Measurements from ENCODE around the gene ALOXE3.

The ALOXE3 gene

GRCh38 chr17:8117980-8118768 is at the start of gene ALOXE3:
ALOXE3 (minus strand) TSS chr17:8118514; CDS start chr17:8117990, 524 bp downstream.
- in situ Hi-C loops (cut with HindIII; ENCODE audit: low pct_unique_long_range_greater_than_20kb, low sequenced_read_pairs), result no loop called here
- TF ChIP-seq JUND (IDR thresholded peaks at IDR 0.05; ENCODE audit: low read depth), result 0 out of 2 replicates have a peak, but pooled peaks have one; percentile 8
- DNase-seq (ENCODE audit: low read depth in 1 of 2, low spot score in 1 of 2), result peak; percentile 79 to 84

GRCh38 chr17:8167526-8167925 is 49.2 kb upstream of the ALOXE3 start:
- no peak for TF ChIP-seq JUND (IDR thresholded peaks at IDR 0.05; ENCODE audit: low read depth)
- no peak for DNase-seq (ENCODE audit: low read depth in 1 of 2, low spot score in 1 of 2)
- in situ Hi-C loops (cut with HindIII; ENCODE audit: low pct_unique_long_range_greater_than_20kb, low sequenced_read_pairs), result no loop called here

- in situ Hi-C loops (cut with HindIII; ENCODE audit: low pct_unique_long_range_greater_than_20kb, low sequenced_read_pairs), result no loop called here
- DNase-seq (ENCODE audit: low read depth in 1 of 2, low spot score in 1 of 2), result no peak
- TF ChIP-seq JUND (IDR thresholded peaks at IDR 0.05; ENCODE audit: low read depth), result no peak
Measured at GRCh38 chr17:8166731-8167130, 48.4 kb upstream of the ALOXE3 start.

GRCh38 chr17:8164815-8165131 is 46.5 kb upstream of the ALOXE3 start:
- TF ChIP-seq JUND (IDR thresholded peaks at IDR 0.05; ENCODE audit: low read depth), result no peak
- in situ Hi-C loops (cut with HindIII; ENCODE audit: low pct_unique_long_range_greater_than_20kb, low sequenced_read_pairs), result no loop called here
- no peak for DNase-seq (ENCODE audit: low read depth in 1 of 2, low spot score in 1 of 2)

DNA sequence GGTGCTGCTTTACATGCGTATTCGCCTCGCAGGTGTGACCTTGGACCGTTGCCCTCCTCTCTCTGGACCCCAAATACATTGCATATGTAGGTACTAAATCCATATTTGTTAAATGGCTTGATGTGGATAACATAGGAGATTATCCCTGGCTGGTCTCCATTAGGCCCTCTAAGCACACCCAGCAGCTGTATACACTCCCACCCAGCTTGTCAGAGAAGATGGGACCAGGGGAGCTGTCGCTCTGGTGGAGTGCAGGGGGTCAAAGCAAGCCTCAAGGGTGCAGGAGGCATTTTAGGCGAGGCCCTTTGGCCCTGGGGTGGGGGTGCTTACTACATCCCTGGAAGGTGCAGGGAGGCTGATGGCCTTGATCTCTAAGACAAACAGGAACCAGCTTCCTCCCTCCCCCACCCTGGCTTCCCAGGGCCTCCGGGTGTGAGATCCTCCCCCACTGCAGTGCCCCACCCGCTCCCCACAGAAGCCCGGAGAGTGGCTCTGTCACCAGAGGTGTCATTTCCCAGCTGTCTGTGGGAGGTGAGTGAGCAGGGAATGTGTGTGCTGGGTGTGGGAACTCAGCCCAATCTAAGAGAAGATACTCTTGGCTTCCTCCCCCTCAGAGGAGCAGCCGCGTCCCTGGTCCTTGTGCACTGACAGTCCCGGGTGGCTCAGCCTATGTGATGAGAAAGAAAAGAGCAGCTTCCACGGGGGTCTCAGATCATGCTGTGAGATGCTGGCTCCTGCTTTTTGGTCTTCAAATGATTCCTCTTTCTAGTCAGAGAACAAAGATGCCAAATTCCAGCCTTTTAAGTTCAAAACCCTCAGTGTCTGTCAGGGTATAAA is 45.9 kb upstream of the ALOXE3 start:
- in situ Hi-C loops (cut with HindIII; ENCODE audit: low pct_unique_long_range_greater_than_20kb, low sequenced_read_pairs), result no loop called here
- DNase-seq (ENCODE audit: low read depth in 1 of 2, low spot score in 1 of 2), result peak in 1 of 2 experiments; percentile 61

DNA sequence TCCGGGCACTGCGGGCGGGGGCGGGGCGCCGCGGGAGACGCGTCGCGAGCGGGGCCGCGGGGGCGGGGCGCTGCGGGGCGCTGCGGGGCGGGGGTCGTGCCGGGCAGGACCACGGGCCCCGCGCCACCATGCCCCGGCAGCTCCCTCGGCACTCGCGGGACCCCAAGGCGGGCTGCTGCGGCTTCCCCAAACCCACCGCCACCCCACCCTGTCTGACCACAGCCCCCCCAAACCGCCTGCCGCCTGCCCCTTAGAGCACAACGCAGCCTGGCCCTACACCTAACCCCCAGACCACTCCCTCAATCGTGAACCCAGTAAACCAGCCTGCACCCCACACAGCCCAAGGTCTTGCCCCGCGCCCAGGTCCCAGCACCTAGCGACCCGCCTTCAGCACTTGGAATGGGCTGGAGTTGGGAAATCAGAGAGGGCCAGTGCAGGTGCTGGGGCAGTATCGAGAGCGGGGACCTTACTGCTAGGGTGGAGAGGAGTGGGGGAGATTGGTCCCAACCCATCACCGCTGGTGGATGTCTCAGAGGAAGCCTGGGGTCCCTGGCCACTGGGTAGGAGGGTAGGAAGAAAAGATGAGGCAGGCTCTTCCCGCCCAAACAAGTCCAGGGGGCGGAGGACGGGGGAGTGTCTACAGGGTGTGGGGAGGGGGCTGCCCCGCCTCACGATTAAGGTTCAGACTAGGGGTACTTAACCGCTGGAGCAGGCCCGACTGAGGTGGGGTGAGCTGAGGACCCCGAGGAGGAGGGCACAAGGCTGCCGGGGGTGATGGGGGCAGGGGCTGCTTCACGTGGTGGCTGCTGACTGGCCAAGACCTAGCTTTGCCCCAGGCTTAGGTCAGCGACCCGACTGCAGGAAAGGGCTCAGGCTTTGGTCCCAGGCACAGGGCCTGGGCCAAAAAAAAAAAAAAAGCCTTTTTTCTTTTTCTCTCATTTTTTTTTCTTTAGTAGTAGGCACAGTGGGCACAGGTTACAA is 45.0 kb upstream of the ALOXE3 start:
- in situ Hi-C loops (cut with HindIII; ENCODE audit: low pct_unique_long_range_greater_than_20kb, low sequenced_read_pairs), result no loop called here
- no peak for DNase-seq (ENCODE audit: low read depth in 1 of 2, low spot score in 1 of 2)
- TF ChIP-seq JUND (IDR thresholded peaks at IDR 0.05; ENCODE audit: low read depth), result no peak

More for the DNA sequence above, 45.9 kb upstream of the ALOXE3 start:
- TF ChIP-seq JUND (IDR thresholded peaks at IDR 0.05; ENCODE audit: low read depth), result no peak

DNA sequence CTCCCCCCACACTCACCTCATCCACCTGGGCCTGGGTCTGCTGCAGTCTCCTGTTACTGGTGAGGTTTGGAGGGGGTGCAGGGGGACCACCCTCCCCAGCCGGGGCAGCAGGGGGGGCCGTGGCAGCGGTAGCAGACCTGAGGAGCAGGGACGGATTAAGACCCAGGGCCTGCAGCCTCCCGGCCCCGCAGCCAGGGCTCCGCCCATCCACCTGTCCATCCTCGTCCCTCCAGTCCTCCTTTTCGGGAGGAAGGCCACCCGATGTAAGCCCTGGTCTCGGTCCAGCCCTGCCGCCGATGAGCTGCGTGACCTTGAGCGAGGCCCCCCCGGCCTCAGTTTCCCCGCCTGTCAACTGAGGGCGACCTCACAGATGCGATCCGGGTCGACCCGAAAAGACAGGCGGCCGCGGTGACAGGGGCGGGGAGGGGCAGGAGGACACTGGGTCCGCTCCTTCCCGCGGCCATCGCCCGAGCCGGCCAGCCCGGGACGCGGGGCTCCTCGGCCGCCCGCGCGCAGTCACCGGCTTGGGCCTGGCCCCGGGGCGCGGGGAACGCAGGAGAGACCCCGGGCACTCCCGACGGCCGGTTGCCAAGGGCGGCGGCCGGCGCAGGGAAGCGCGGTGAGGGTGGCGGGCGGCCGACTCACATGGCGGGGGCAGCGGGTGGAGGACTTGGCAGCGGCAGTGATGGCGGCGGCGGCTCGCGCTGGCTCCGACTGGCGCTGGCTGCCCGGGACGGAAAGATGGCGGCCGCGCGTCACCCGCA is 44.1 kb upstream of the ALOXE3 start, which contains the start of gene VAMP2:
Gene VAMP2 (minus strand): TSS at position 716 of the 764 bp plus-strand sequence. CDS start 69 bp downstream, at position 647.
- TF ChIP-seq JUND (IDR thresholded peaks at IDR 0.05; ENCODE audit: low read depth), result no peak
- DNase-seq (ENCODE audit: low read depth in 1 of 2, low spot score in 1 of 2), result peak in 1 of 2 experiments; percentile 70
- in situ Hi-C loops (cut with HindIII; ENCODE audit: low pct_unique_long_range_greater_than_20kb, low sequenced_read_pairs), result no loop called here

DNA sequence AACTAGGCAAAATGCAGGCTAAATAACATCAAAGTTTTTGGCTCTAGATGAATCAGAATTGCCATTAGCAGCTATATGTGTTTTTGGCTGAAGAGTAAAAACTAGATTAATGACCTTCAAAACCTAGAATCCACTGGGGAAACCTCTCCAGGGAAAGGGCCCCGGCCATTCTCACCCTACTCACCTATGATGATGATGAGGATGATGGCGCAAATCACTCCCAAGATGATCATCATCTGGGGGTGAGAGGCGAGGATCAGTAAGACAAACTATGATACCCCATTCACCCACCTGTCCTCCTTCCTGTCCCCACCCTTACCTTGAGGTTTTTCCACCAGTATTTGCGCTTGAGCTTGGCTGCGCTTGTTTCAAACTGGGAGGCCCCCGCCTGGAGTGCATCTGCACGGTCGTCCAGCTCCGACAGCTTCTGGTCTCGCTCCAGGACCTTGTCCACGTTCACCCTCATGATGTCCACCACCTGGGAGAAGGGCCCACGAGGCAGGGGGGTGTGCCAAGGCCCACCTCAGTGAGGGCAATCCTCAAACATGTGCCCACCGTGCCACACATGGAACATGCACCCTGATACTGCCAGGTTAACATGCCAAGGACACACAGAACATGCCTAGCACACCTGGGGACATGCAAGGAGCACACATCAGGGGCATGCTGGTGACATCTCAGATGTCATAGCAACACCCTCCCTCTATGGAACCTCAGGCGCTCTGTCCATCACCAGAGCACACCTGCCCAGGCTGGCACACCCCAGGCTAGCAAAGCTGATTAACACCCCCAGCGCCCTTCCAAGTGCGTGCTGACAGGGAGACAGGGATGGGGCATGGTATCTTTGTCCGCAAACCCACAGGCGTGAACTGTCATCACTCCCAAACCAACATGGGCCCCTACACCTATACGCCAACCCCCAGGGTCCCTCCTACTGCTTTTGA is 43.2 kb upstream of the ALOXE3 start:
- TF ChIP-seq JUND (IDR thresholded peaks at IDR 0.05; ENCODE audit: low read depth), result no peak
- in situ Hi-C loops (cut with HindIII; ENCODE audit: low pct_unique_long_range_greater_than_20kb, low sequenced_read_pairs), result no loop called here
- DNase-seq (ENCODE audit: low read depth in 1 of 2, low spot score in 1 of 2), result no peak

DNA sequence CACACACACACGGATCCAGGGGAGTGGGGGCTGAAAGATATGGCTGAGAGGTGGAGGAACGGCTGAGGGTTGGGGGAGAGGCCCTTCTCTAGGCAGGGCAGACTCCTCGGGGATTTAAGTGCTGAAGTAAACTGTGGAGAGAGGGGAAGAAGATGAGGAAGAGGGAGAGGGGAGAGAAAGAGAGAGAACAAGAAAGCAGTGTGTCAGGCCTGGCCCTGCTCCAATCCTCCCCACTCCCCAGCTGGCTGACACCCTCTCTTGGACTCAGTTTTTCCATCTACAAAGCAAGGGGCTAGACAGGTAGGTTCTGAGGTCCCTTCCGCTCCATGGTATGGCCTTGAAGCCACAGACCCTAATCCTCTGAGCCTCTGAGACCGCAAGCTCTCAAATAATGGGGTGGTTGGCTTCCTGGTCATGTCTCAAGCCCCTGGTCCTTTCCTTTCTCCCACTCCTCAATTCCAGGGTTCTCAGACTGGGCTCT is 42.5 kb upstream of the ALOXE3 start:
- DNase-seq (ENCODE audit: low read depth in 1 of 2, low spot score in 1 of 2), result no peak
- in situ Hi-C loops (cut with HindIII; ENCODE audit: low pct_unique_long_range_greater_than_20kb, low sequenced_read_pairs), result no loop called here
- TF ChIP-seq JUND (IDR thresholded peaks at IDR 0.05; ENCODE audit: low read depth), result no peak

DNA sequence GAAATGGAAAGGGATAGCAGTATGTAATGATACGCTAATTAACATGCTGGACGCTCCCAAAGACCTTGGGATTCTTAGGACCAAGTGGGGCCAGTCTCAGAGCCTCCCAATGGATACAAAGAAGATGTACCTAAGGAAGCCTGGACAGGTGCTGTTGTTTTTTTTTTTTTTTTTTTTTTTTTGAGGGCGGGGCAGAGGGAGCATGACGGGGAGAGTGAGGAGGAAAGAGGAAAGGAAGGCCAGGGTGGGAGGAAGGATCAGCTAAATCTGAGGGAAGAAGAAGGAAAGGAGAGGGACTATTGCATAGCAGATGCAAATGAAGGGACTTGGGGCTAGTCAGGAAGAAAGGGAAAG is 41.9 kb upstream of the ALOXE3 start:
- DNase-seq (ENCODE audit: low read depth in 1 of 2, low spot score in 1 of 2), result no peak
- no peak for TF ChIP-seq JUND (IDR thresholded peaks at IDR 0.05; ENCODE audit: low read depth)
- in situ Hi-C loops (cut with HindIII; ENCODE audit: low pct_unique_long_range_greater_than_20kb, low sequenced_read_pairs), result no loop called here
